Colonic mucosa (tissue), 4 donors: Measurements from ENCODE around the gene JMJD1C. TPM values are rescaled to one million over a fixed set of nuclear protein-coding genes. Genes with fewer than 3 reads are reported as not detected.
"Not testable (repeated sequence)": the region's sequence is repeated elsewhere in the genome, so short reads cannot be mapped to it uniquely, and the experiment has no call there.

Experiments used
- DNase-seq: peaks from one replicate; pipeline ENCODE4 v3.0.0-alpha.2; 2020
- H3K27ac ChIP-seq: fragments of 200-600 bp; one replicate; pipeline ENCODE4 v1.8.0; 2021
- H3K27me3 ChIP-seq: fragments of 200-600 bp; one replicate; pipeline ENCODE4 v1.8.0; 2021
- H3K36me3 ChIP-seq: fragments of 200-600 bp; one replicate; pipeline ENCODE4 v1.8.0; 2021
- H3K4me1 ChIP-seq: fragments of 200-600 bp; one replicate; pipeline ENCODE4 v1.8.0; 2021; ENCODE audit warnings: mild to moderate bottlenecking
- H3K4me3 ChIP-seq: fragments of 200-600 bp; one replicate; pipeline ENCODE4 v1.8.0; 2021
- H3K9ac ChIP-seq, 2 donors: one replicate each; pipeline ENCODE4 v1.7.0; 2013; ENCODE audit warnings: control low read depth in 2 of 2, low read depth in 2 of 2, low read length in 2 of 2
- H3K9me3 ChIP-seq: fragments of 200-600 bp; one replicate; pipeline ENCODE4 v1.8.0; 2021
- intact Hi-C: fragments of 100-400 bp; cut with DNase I; formaldehyde crosslinking; loops from one replicate; pipeline ENCODE4 v1.14.1; 2022
- total RNA-seq, 2 donors: library from RNA; stranded (reverse); fragmentation: NEBNext Ultra II Directional in 1 of 2; extraction: Animal tissue kit (Norgen Biotek cat#: 25700) in 1 of 2; gene quantifications; one replicate each; pipeline ENCODE4 v1.2.1, GENCODE V29; 2021
- TF ChIP-seq, protein P1 (sequence below): fragments of 200-600 bp; IDR thresholded peaks from one replicate; pipeline ENCODE4 v1.8.0; 2022; ENCODE audit warnings: antibody characterized with exemption, mild to moderate bottlenecking
- donor health status: healthy.
- donor health status: DM: no; HTN: no; CAD: no.
- donor health status: DM: no; HTN: no; CAD: no.

The JMJD1C gene
- total RNA-seq, 2 donors from 2014 or later = 37.7 to 72.2 TPM

DNA sequence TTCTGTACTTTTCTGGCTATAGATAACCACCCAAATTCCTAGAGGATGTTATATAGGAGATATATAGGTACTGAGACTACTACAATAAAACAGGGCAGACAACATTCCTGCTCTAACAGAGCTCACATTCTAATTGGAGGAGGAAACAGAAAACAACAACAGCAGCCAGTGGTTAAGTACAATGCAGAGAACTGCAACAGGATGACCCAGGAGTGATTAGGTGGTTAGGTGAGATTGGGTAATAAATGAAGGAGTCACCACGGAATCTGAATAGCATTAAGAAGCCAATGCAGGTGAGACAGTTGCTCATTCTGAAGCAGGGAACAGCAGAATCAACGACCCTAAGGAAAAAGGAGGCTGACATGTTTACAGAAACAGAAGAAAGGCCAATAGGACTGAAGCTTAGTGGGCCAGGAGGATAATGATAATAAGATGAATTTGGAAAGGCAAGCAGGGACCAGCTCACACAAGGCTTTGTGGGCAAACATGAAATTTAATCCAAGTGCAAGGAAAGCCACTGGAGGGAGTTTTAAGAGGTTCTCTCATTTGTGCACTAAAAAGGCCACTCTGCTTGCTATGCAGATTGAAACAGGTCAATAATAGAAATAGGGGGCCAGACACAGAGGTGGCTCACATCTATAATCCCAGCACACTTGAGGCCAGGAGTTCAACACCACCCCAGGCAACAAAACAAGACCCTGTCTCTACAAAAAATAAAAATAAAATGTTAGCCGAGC lies 38.5 kb upstream of the JMJD1C start:
- no peak overlapping the region for H3K27ac ChIP-seq
- TF ChIP-seq, protein P1, sequence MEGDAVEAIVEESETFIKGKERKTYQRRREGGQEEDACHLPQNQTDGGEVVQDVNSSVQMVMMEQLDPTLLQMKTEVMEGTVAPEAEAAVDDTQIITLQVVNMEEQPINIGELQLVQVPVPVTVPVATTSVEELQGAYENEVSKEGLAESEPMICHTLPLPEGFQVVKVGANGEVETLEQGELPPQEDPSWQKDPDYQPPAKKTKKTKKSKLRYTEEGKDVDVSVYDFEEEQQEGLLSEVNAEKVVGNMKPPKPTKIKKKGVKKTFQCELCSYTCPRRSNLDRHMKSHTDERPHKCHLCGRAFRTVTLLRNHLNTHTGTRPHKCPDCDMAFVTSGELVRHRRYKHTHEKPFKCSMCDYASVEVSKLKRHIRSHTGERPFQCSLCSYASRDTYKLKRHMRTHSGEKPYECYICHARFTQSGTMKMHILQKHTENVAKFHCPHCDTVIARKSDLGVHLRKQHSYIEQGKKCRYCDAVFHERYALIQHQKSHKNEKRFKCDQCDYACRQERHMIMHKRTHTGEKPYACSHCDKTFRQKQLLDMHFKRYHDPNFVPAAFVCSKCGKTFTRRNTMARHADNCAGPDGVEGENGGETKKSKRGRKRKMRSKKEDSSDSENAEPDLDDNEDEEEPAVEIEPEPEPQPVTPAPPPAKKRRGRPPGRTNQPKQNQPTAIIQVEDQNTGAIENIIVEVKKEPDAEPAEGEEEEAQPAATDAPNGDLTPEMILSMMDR = no peak
- H3K36me3 ChIP-seq = no peaks in the 10 kb centered on the region
- H3K4me1 ChIP-seq = no peaks in the 10 kb centered on the region
- no peaks in the 10 kb centered on the region for H3K9me3 ChIP-seq
- no peak overlapping the region for H3K4me3 ChIP-seq
- DNase-seq = no peak
- no peak overlapping the region for H3K9ac ChIP-seq
- intact Hi-C loops = no loop called here
- H3K27me3 ChIP-seq = no peaks in the 10 kb centered on the region

DNA sequence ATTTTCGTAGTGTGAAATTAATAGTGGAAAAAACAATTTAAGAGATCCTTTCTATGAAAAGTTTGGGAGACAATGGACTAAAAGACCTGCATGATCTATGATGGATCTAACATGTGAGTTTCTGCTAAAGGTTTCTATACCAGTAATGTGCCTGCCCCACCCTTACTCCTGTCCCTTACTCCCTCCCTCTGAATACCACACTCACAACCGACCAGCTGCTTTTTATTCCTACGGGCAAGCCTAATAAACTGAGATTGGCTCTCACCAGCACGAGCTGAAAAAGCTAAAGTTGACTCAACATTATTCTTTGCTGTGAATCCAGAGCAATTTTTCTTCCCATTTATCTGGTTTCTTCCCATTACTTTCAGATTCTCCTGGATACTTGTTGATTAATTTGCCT lies 37.6 kb upstream of the JMJD1C start:
- Histone ChIP-seq H3K4me1 (no peaks in the 10 kb centered on the region), H3K9ac (no peak overlapping the region), H3K27me3 (no peaks in the 10 kb centered on the region), H3K36me3 (no peaks in the 10 kb centered on the region), H3K27ac (no peak overlapping the region), H3K9me3 (no peaks in the 10 kb centered on the region), H3K4me3 (no peak overlapping the region)
- intact Hi-C loops = no loop called here
- TF ChIP-seq, protein P1 = no peak
- no peak for DNase-seq

DNA sequence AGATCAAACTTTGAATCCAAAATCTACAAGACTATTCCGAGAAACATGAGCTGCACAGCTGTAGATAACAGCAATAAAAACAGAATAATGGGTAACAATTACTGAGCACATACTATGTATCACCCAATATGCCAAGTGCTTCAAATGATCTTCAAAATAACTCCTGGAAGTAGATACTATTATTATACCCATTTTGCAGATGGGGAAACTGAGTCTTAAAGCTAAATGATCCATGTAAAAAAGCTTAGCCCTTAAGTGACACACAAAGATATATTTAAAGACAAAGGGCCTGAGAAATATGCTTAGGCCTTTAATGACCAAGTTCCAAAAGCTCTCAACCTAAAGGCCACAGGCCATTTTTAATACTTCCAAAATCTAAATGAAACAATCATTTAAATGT lies 37.1 kb upstream of the JMJD1C start:
- intact Hi-C loops = no loop called here
- TF ChIP-seq, protein P1 = no peak
- DNase-seq = no peak
- Histone ChIP-seq H3K27ac (no peak overlapping the region), H3K4me1 (no peaks in the 10 kb centered on the region), H3K36me3 (no peaks in the 10 kb centered on the region), H3K27me3 (no peaks in the 10 kb centered on the region), H3K9ac (no peak overlapping the region), H3K4me3 (no peak overlapping the region), H3K9me3 (no peaks in the 10 kb centered on the region)

GRCh38 chr10:63501954-63502353 lies 36.2 kb upstream of the JMJD1C start:
- intact Hi-C loops = no loop called here
- H3K9ac ChIP-seq = no peak overlapping the region
- TF ChIP-seq, protein P1 = no peak

DNA sequence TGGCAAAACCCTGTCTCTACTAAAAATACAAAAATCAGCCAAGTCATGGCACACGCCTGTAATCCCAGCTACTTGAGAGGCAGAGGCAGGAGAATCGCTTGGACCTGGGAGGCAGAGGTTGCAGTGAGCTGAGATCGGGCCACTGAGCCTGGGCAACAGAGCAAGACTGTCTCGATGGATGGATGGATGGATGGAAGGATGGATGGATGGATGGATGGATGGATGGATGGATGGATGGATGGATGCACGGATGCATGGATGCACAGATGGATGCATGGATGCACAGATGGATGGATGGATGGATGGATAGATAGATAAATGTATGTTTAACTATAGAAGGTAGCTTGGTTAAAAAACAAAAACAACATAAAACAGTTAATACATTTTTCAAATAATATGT lies 34.8 kb upstream of the JMJD1C start:
- H3K27me3 ChIP-seq, H3K4me1 ChIP-seq, H3K27ac ChIP-seq, H3K36me3 ChIP-seq, H3K4me3 ChIP-seq, H3K9me3 ChIP-seq, intact Hi-C loops, DNase-seq, H3K9ac ChIP-seq: not testable (repeated sequence)

More at GRCh38 chr10:63501954-63502353, 36.2 kb upstream of the JMJD1C start:
- no peak overlapping the region for H3K4me3 ChIP-seq
- H3K36me3 ChIP-seq = no peaks in the 10 kb centered on the region
- H3K4me1 ChIP-seq = no peaks in the 10 kb centered on the region
- H3K27me3 ChIP-seq = no peaks in the 10 kb centered on the region
- no peak overlapping the region for H3K27ac ChIP-seq
- H3K9me3 ChIP-seq = no peaks in the 10 kb centered on the region
- DNase-seq = no peak

GRCh38 chr10:63498665-63499064 lies 32.9 kb upstream of the JMJD1C start:
- TF ChIP-seq, protein P1 = no peak

More at GRCh38 chr10:63498665-63499064, 32.9 kb upstream of the JMJD1C start:
- Histone ChIP-seq H3K9me3 (no peaks in the 10 kb centered on the region), H3K27me3 (no peaks in the 10 kb centered on the region), H3K36me3 (no peaks in the 10 kb centered on the region), H3K27ac (no peak overlapping the region), H3K4me3 (no peak overlapping the region), H3K4me1 (no peaks in the 10 kb centered on the region), H3K9ac (no peak overlapping the region)
- intact Hi-C loops = no loop called here
- DNase-seq = no peak
